Common myeloid progenitor, CD34-positive (primary cell): Measurements from ENCODE around the gene SORCS1.

Source experiments
- CTCF ChIA-PET: fragments of 350-600 bp; sonication (Branson Sonifier 250); formaldehyde crosslinking; loops from one replicate; lab custom pipeline; 2021; ENCODE audit warnings: antibody characterized with exemption; lab: Charles Lee
- POLR2A ChIA-PET: fragments of 350-600 bp; sonication (Branson Sonifier 250); formaldehyde crosslinking; loops from one replicate; lab custom pipeline; 2021; ENCODE audit warnings: antibody characterized with exemption; lab: Charles Lee
- DNase-seq, 3 donors: peaks; one replicate each; pipeline versions ENCODE4 v3.0.0 to v3.0.0-alpha.2; 2013
- H3K27ac ChIP-seq, 2 experiments: 1 replicate in 1 of 2; 2 replicates in 1 of 2; pipeline ENCODE4 v1.7.0; 2013; ENCODE audit warnings: inconsistent platforms in 2 of 2, low read length in 2 of 2, mild to moderate bottlenecking in 2 of 2, low read depth in 1 of 2, moderate library complexity in 1 of 2; ENCODE audit not compliant: severe bottlenecking in 2 of 2, insufficient read depth in 1 of 2, poor library complexity in 1 of 2
- H3K27me3 ChIP-seq, 5 experiments: replicated peaks in 2 of 5; 1 replicate in 3 of 5; 2 replicates in 2 of 5; pipeline versions ENCODE4 v1.6.1 to v1.7.0; 2013; ENCODE audit warnings: low read length in 4 of 5, mild to moderate bottlenecking in 2 of 5, moderate library complexity in 2 of 5, inconsistent platforms in 1 of 5; ENCODE audit not compliant: insufficient read depth in 5 of 5, control insufficient read depth in 4 of 5
- H3K36me3 ChIP-seq, 4 experiments: 1 replicate in 2 of 4; 2 replicates in 2 of 4; pipeline versions ENCODE4 v1.6.1 to v1.7.0; 2013; ENCODE audit warnings: low read length in 3 of 4, control low read depth in 1 of 4, mild to moderate bottlenecking in 1 of 4; ENCODE audit not compliant: control insufficient read depth in 4 of 4, insufficient read depth in 4 of 4
- H3K4me1 ChIP-seq, 4 experiments: 1 replicate in 3 of 4; 2 replicates in 1 of 4; pipeline versions ENCODE4 v1.6.1 to v1.7.1; 2013; ENCODE audit warnings: low read length in 3 of 4, mild to moderate bottlenecking in 3 of 4, control low read depth in 1 of 4, inconsistent platforms in 1 of 4, moderate library complexity in 1 of 4; ENCODE audit not compliant: control insufficient read depth in 4 of 4, insufficient read depth in 4 of 4; ENCODE audit errors: control extremely low read depth in 1 of 4
- H3K4me3 ChIP-seq, 7 experiments: 1 replicate in 4 of 7; 2 replicates in 3 of 7; pipeline versions ENCODE4 v1.5.1 to v1.7.0; 2013; ENCODE audit warnings: mild to moderate bottlenecking in 7 of 7, low read length in 6 of 7, moderate library complexity in 6 of 7, inconsistent platforms in 2 of 7, low read depth in 2 of 7, control low read depth in 1 of 7; ENCODE audit not compliant: insufficient read depth in 4 of 7, control insufficient read depth in 1 of 7; ENCODE audit errors: extremely low read depth in 1 of 7
- H3K9me3 ChIP-seq, 5 experiments: 1 replicate in 4 of 5; 2 replicates in 1 of 5; pipeline versions ENCODE4 v1.6.1 to v1.7.1; 2013; ENCODE audit warnings: low read length in 4 of 5, mild to moderate bottlenecking in 2 of 5, inconsistent platforms in 1 of 5, low read depth in 1 of 5, moderate library complexity in 1 of 5; ENCODE audit not compliant: control insufficient read depth in 4 of 5, insufficient read depth in 2 of 5; ENCODE audit errors: control extremely low read depth in 1 of 5
- WGBS: methylation state at CpG from one replicate; pipeline ENCODE4 v1.1.5; 2013; ENCODE audit not compliant: insufficient coverage; 5-methylcytosine and 5-hydroxymethylcytosine counted together

The SORCS1 gene

DNA sequence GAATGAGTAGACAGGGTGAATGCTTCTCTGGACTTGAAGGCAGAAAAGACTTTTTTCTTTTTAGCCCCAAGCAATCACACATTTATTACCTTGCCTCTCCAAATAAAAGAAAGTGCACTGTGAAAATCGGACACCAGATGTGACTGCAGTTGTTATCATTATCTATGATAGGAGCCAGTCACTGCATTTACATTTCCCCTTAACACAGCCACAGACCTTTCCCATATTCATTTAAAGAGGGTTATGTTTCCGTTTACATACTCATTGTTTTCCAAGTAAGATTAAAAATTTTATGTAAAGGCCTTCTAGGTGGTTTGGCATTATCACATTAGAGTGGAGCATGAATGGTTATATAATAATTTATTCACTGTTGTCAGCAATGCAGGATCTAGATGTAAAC is 586.8 kb downstream of the SORCS1 start:
- Histone ChIP-seq H3K27ac (no peak overlapping the region), H3K36me3 (no peaks in the 10 kb centered on the region), H3K4me3 (no peak overlapping the region), H3K9me3 (no peaks in the 10 kb centered on the region), H3K27me3 (peaks cover 0 to 2% (median 0%) of the 10 kb centered on the region in 5 experiments), H3K4me1 (no peaks in the 10 kb centered on the region)
- ChIA-PET CTCF (no interaction called here), POLR2A (no interaction called here)
- no CpG with 5 or more reads among the region's 2 CpGs for WGBS
- no peak for DNase-seq

- 76% methylated on average over 7 of the region's 9 CpGs for WGBS
- no peak overlapping the region for H3K27ac ChIP-seq
- POLR2A ChIA-PET: no interaction called here
- CTCF ChIA-PET: no interaction called here
- H3K9me3 ChIP-seq: no peaks in the 10 kb centered on the region
- H3K4me3 ChIP-seq: no peak overlapping the region
- H3K4me1 ChIP-seq: no peaks in the 10 kb centered on the region
- peaks cover 0 to 2% (median 0%) of the 10 kb centered on the region in 5 experiments for H3K27me3 ChIP-seq
- no peaks in the 10 kb centered on the region for H3K36me3 ChIP-seq
- DNase-seq: no peak
Measured at GRCh38 chr10:106577266-106577665, 587.2 kb downstream of the SORCS1 start.

GRCh38 chr10:106576534-106576933 is 588.0 kb downstream of the SORCS1 start:
- Histone ChIP-seq H3K9me3 (no peaks in the 10 kb centered on the region), H3K4me1 (no peaks in the 10 kb centered on the region), H3K36me3 (no peaks in the 10 kb centered on the region), H3K27me3 (peaks cover 0 to 2% (median 0%) of the 10 kb centered on the region in 5 experiments), H3K27ac (no peak overlapping the region), H3K4me3 (no peak overlapping the region)
- ChIA-PET CTCF (no interaction called here), POLR2A (no interaction called here)
- 17% methylated on average over 2 of the region's 4 CpGs for WGBS
- no peak for DNase-seq

DNA sequence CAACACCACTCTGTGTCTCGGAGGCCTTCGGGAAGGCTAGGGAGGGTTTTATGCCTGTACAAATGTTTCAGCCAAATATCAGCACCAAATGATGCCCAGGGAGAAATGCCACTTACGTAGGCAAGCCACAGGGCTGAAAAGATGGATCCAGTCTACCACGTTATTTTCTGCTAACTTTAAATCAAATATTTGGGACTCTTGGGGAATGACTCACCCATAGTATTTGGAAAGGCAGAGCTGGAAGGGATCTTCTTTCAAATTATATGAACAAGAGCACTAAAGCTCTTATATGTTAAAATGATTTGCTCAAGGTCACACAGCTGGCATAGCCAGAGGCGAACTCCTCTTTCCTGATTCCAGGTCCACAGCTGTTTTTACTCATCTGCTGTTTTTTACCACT is 591.4 kb downstream of the SORCS1 start:
- Histone ChIP-seq H3K4me3 (no peak overlapping the region), H3K36me3 (no peaks in the 10 kb centered on the region), H3K27me3 (peaks cover 0 to 2% (median 0%) of the 10 kb centered on the region in 5 experiments), H3K9me3 (no peaks in the 10 kb centered on the region), H3K27ac (no peak overlapping the region), H3K4me1 (no peaks in the 10 kb centered on the region)
- no peak for DNase-seq
- 87% methylated on average over 3 of the region's 5 CpGs for WGBS
- CTCF ChIA-PET: no interaction called here
- POLR2A ChIA-PET: no interaction called here

GRCh38 chr10:106571192-106571946 is 593.1 kb downstream of the SORCS1 start:
- no peaks in the 10 kb centered on the region for H3K36me3 ChIP-seq
- no peak for DNase-seq
- no peaks in the 10 kb centered on the region for H3K9me3 ChIP-seq
- H3K4me1 ChIP-seq: no peaks in the 10 kb centered on the region
- no peak overlapping the region for H3K4me3 ChIP-seq
- CTCF ChIA-PET: no interaction called here
- 76% methylated on average over 3 of the region's 5 CpGs for WGBS
- no peak overlapping the region for H3K27ac ChIP-seq
- POLR2A ChIA-PET: no interaction called here
- H3K27me3 ChIP-seq: peaks cover 0 to 2% (median 0%) of the 10 kb centered on the region in 5 experiments

DNA sequence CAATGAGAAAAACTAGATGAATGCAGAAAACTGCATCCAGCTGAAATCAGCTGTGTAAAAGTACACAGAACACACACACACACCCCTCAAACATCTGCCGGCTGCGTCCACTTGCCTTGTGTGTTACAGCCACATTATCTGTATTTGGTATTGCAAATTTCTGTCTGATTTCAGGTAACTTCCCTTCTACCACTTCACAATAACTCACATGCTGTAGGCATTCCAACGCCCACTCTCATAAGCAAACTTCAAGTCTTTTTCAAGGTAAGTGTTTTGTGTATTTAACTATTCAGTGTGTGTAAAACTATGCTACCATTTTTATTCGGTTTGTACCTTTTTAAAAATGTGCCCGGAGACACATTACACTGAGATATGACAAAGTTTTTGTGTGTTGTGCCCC is 594.2 kb downstream of the SORCS1 start:
- no peaks in the 10 kb centered on the region for H3K4me1 ChIP-seq
- ChIA-PET CTCF (no interaction called here), POLR2A (no interaction called here)
- WGBS: no CpG with 5 or more reads among the region's 5 CpGs
- H3K9me3 ChIP-seq: no peaks in the 10 kb centered on the region
- no peaks in the 10 kb centered on the region for H3K36me3 ChIP-seq
- H3K4me3 ChIP-seq: no peak overlapping the region
- peaks cover 0 to 2% (median 0%) of the 10 kb centered on the region in 5 experiments for H3K27me3 ChIP-seq
- DNase-seq: no peak
- no peak overlapping the region for H3K27ac ChIP-seq

- no peak overlapping the region for H3K27ac ChIP-seq
- no peaks in the 10 kb centered on the region for H3K9me3 ChIP-seq
- no peaks in the 10 kb centered on the region for H3K4me1 ChIP-seq
- CTCF ChIA-PET: no interaction called here
- WGBS: 100% methylated on average over 2 of the region's 4 CpGs
- peaks cover 0 to 2% (median 0%) of the 10 kb centered on the region in 5 experiments for H3K27me3 ChIP-seq
- H3K36me3 ChIP-seq: no peaks in the 10 kb centered on the region
- POLR2A ChIA-PET: no interaction called here
- no peak overlapping the region for H3K4me3 ChIP-seq
- DNase-seq: no peak
Measured at GRCh38 chr10:106567629-106568028, 596.9 kb downstream of the SORCS1 start.
